Heart left ventricle (tissue), 16 donors: ENCODE measurements around the gene IFFO2. TPM values are rescaled to one million over a fixed set of nuclear protein-coding genes. Genes with fewer than 3 reads are reported as not detected.

Source experiments
- ATAC-seq, 4 donors: fragments of 200-7000 bp; cut with Tn5 transposase; one replicate each; pipeline ENCODE4 v1.9.1; 2020 to 2022; ENCODE audit warnings: moderate library complexity in 4 of 4, mild to moderate bottlenecking in 3 of 4, moderate number of reproducible peaks in 1 of 4
- DNase-seq, 5 donors: peaks; one replicate each; pipeline ENCODE4 v3.0.0-alpha.2; 2020
- H3K27ac ChIP-seq, 12 donors: fragments of 200-600 bp; sonication (generic) in 4 of 12; one replicate each; pipeline versions ENCODE4 v1.5.0 to v1.8.0; 2016 to 2022; ENCODE audit warnings: mild to moderate bottlenecking in 2 of 12
- H3K27me3 ChIP-seq, 9 donors: fragments of 200-600 bp; sonication (generic) in 2 of 9; one replicate each; pipeline versions ENCODE4 v1.5.1 to v1.8.0; 2016 to 2022; ENCODE audit warnings: mild to moderate bottlenecking in 3 of 9
- H3K36me3 ChIP-seq, 9 donors: fragments of 200-600 bp; sonication (generic) in 2 of 9; one replicate each; pipeline versions ENCODE4 v1.5.0 to v1.8.0; 2018 to 2022; ENCODE audit warnings: mild to moderate bottlenecking in 2 of 9
- H3K4me1 ChIP-seq, 12 donors: fragments of 200-600 bp; sonication (generic) in 4 of 12; one replicate each; pipeline versions ENCODE4 v1.5.0 to v1.8.0; 2016 to 2022; ENCODE audit warnings: mild to moderate bottlenecking in 3 of 12
- H3K4me3 ChIP-seq, 12 donors: fragments of 200-600 bp; sonication (generic) in 4 of 12; one replicate each; pipeline versions ENCODE4 v1.5.0 to v1.8.0; 2017 to 2022; ENCODE audit warnings: mild to moderate bottlenecking in 9 of 12, moderate library complexity in 4 of 12
- H3K9me3 ChIP-seq, 12 donors: fragments of 200-600 bp; sonication (generic) in 4 of 12; one replicate each; pipeline versions ENCODE4 v1.5.0 to v1.8.0; 2016 to 2022; ENCODE audit warnings: mild to moderate bottlenecking in 1 of 12
- CTCF ChIP-seq, 12 donors: fragments of 200-600 bp; sonication (generic) in 4 of 12; IDR thresholded peaks; one replicate each; pipeline versions ENCODE4 v1.5.0 to v1.8.0; 2018 to 2022; ENCODE audit warnings: antibody characterized with exemption in 12 of 12, mild to moderate bottlenecking in 5 of 12
- POLR2A ChIP-seq, 2 donors: fragments of 450-650 bp; IDR thresholded peaks; one replicate each; pipeline ENCODE4 v1.6.1; 2017; ENCODE audit warnings: antibody characterized with exemption in 2 of 2, mild to moderate bottlenecking in 2 of 2, moderate library complexity in 2 of 2
- WGBS, 4 donors: extraction: QIAGEN DNeasy Blood & Tissue Kit in 2 of 4; methylation state at CpG; one replicate each; pipeline versions ENCODE4 v1.1.5 to v1.1.7; 2013 to 2018; 5-methylcytosine and 5-hydroxymethylcytosine counted together
- intact Hi-C, 10 donors: fragments of 100-400 bp; cut with DNase I; formaldehyde crosslinking; loops; one replicate each; pipeline versions ENCODE4 v1.11.1 to v1.14.2; 2022
- polyA plus RNA-seq, 2 donors: library from polyadenylated mRNA; stranded (reverse); fragments of 200-250 nt; gene quantifications; one replicate each; pipeline ENCODE4 v1.2.3, GENCODE V29; 2013
- total RNA-seq, 9 donors: library from RNA; depleted of rRNA in 2 of 9; stranded (reverse); fragments of >200 nt in 2 of 9; fragmentation: NEBNext Ultra II Directional in 3 of 9; extraction: Animal tissue kit (Norgen Biotek cat#: 25700) in 3 of 9; gene quantifications; one replicate each; pipeline versions ENCODE4 v1.1.0 to v1.2.4, GENCODE V29; 2016 to 2023
- donor health status: ischemic (EF 13 %, LVEDD 7.1; RV severe dilation, severe dysfunction).
- donor health status: healthy with polysubstance abuse.
- donor health status: DM: no; HTN: yes; CAD: no.
- donor health status: DM: no; HTN: no; CAD: no.
- donor health status: ischemic (EF 25% LVEDD 6.9; RV normal size, moderate dysfunction).
- donor health status: ischemic (EF 25% LVEDD 5.7; RV mildly dilated, moderate dysfunction).
- donor health status: healthy.
- donor health status: DM: yes; HTN: yes; CAD: no.
- donor health status: ischemic (EF 35%, LVEDD 5.7; RV mildly dilated, moderate dysfunction).
- donor health status: nonischemic (EF 11% LVEDD 7.7; RV severe dilation, severe dysfunction).
- donor health status: DM: yes; HTN: yes; CAD: no.
- donor health status: PGD.
- donor health status: ischemic (EF 29% LVEDD 5.4; RV normal size, mild dysfunction).
- donor health status: nonischemic (EF 23%, LVEDD 6.1; RV moderate dilation, normal function).

IFFO2 gene
- total and polyA plus RNA-seq, 11 donors: 2.5 to 9.0 (median 4.9) TPM

DNA sequence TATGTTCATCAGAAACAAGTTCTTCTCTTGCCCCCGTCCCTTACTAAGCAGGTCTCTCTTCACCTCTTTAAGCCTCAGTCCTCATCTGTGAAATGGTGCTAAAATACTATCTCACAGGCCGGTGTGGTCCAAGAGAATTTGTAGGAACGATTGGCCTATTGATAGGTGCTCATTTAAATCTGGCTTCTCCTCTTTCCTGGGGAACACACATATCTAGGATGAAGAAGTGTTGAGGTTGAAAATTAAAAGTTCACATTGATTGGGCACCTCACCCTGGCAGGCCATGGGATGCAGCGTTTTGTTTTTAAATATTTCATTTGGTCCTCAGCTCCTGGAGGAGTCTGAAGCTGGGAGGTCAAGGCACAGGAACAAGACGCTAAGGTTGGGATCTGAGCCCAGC is 88.1 kb downstream of the IFFO2 start:
- DNase-seq (no peak), ATAC-seq (no peak)
- intact Hi-C loops: no loop called here
- no peak overlapping the region for H3K4me3 ChIP-seq
- H3K27me3 ChIP-seq: peaks cover 0 to 13% (median 0%) of the 10 kb centered on the region in 9 donors
- no peaks in the 10 kb centered on the region for H3K4me1 ChIP-seq
- H3K36me3 ChIP-seq: peaks cover 0 to 12% (median 0%) of the 10 kb centered on the region in 9 donors
- TF ChIP-seq CTCF (IDR thresholded peaks at IDR 0.05) (no peak), POLR2A (IDR thresholded peaks at IDR 0.05) (no peak)
- no peaks in the 10 kb centered on the region for H3K9me3 ChIP-seq
- 69 to 79% (median 74%) methylated on average over 5 of the region's 5 CpGs for WGBS, 4 donors
- no peak overlapping the region for H3K27ac ChIP-seq

DNA sequence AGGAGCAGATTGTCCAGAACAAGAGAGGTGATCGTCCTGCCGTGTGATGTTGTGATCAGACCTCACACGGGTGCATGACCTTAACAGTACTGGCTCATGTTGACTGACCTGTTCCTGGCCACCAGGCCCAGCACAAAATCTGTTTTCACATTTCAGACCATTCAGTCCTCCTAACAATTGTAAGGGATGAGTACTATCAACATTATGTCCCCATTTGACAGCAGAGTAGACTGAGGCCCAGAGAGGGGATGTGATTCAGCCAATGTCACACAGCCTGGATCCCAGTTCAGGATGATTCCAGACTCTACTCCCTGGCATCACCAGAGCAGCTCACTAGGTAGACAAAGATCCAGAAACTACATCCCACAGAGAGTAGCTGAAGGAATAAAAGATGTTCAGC is 89.6 kb downstream of the IFFO2 start:
- 84 to 92% (median 90%) methylated on average over 3 of the region's 3 CpGs for WGBS, 4 donors
- Histone ChIP-seq H3K4me1 (no peaks in the 10 kb centered on the region), H3K36me3 (peaks cover 0 to 1% (median 0%) of the 10 kb centered on the region in 9 donors), H3K4me3 (no peak overlapping the region), H3K9me3 (no peaks in the 10 kb centered on the region), H3K27me3 (peaks cover 0 to 13% (median 0%) of the 10 kb centered on the region in 9 donors), H3K27ac (no peak overlapping the region)
- intact Hi-C loops: no loop called here
- ATAC-seq: no peak
- no peak for DNase-seq
- no peak for TF ChIP-seq CTCF (IDR thresholded peaks at IDR 0.05)

- no peaks in the 10 kb centered on the region for H3K9me3 ChIP-seq
- H3K27me3 ChIP-seq: peaks cover 0 to 13% (median 0%) of the 10 kb centered on the region in 9 donors
- H3K36me3 ChIP-seq: no peaks in the 10 kb centered on the region
- H3K27ac ChIP-seq: no peak overlapping the region
- intact Hi-C loops: no loop called here
- WGBS, 4 donors: 77 to 86% (median 82%) methylated on average over 6 of the region's 6 CpGs
- no peak for TF ChIP-seq CTCF (IDR thresholded peaks at IDR 0.05)
- TF ChIP-seq POLR2A (IDR thresholded peaks at IDR 0.05): no peak
- H3K4me3 ChIP-seq: no peak overlapping the region
- no peak for DNase-seq
- ATAC-seq: no peak
- no peaks in the 10 kb centered on the region for H3K4me1 ChIP-seq
These were observed 90.2 kb downstream of the IFFO2 start for GRCh38 chr1:18866314-18866713.

DNA sequence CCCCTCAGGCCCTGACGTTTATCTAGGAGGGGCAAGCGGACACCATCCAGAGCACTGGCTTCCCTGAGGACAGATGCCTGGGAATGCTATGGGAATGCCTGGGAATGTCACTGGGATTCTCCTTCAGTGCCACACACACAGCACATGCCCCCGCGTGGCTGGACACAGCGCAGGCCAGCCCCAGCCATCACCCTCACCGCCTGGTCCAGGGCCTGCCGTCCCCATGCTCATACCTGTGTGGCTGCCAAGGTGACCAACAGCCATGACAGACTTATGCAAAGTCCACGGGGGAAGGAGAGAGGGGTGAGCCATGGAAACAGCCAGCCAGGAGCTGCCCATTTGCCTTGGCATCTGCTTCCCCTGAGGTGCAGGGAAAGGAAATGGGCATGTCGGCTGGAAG is 91.3 kb downstream of the IFFO2 start:
- Histone ChIP-seq H3K36me3 (no peaks in the 10 kb centered on the region), H3K9me3 (no peaks in the 10 kb centered on the region), H3K4me3 (no peak overlapping the region), H3K27me3 (peaks cover 0 to 13% (median 0%) of the 10 kb centered on the region in 9 donors), H3K4me1 (no peaks in the 10 kb centered on the region), H3K27ac (no peak overlapping the region)
- ATAC-seq: no peak
- intact Hi-C loops: no loop called here
- no peak for DNase-seq
- TF ChIP-seq CTCF (IDR thresholded peaks at IDR 0.05) (no peak), POLR2A (IDR thresholded peaks at IDR 0.05) (no peak)
- WGBS, 4 donors: 78 to 86% (median 81%) methylated on average over 9 of the region's 9 CpGs
